Tibial artery (tissue), 4 donors: Measurements from ENCODE around the gene SRRM2.

Experiments
- DNase-seq, 2 donors: peaks; one replicate each; pipeline ENCODE4 v3.0.0-alpha.2; 2019
- H3K27ac ChIP-seq, 2 donors: fragments of 200-600 bp; sonication (generic) in 1 of 2; 1 replicate in 1 of 2; 2 replicates in 1 of 2; pipeline ENCODE4 v1.5.1; 2018 to 2019; ENCODE audit warnings: mild to moderate bottlenecking in 1 of 2
- H3K27me3 ChIP-seq, 2 donors: fragments of 200-600 bp; sonication (generic) in 1 of 2; one replicate each; pipeline versions ENCODE4 v1.5.1 to v1.6.0; 2016 to 2019
- H3K36me3 ChIP-seq, 3 donors: fragments of 200-600 bp; sonication (generic) in 2 of 3; one replicate each; pipeline ENCODE4 v1.5.1; 2016 to 2019; ENCODE audit warnings: mild to moderate bottlenecking in 2 of 3
- H3K4me1 ChIP-seq, 4 donors: fragments of 200-600 bp; sonication (generic) in 2 of 4; 1 replicate in 3 of 4; 2 replicates in 1 of 4; pipeline ENCODE4 v1.5.1; 2016 to 2019
- H3K4me3 ChIP-seq, 2 donors: fragments of 200-600 bp; sonication (generic) in 1 of 2; 1 replicate in 1 of 2; 2 replicates in 1 of 2; pipeline ENCODE4 v1.5.1; 2018 to 2019; ENCODE audit warnings: mild to moderate bottlenecking in 2 of 2
- H3K9me3 ChIP-seq, 3 donors: fragments of 200-600 bp; sonication (generic) in 1 of 3; one replicate each; pipeline ENCODE4 v1.5.1; 2016 to 2019
- CTCF ChIP-seq, 2 experiments: fragments of 200-600 bp in 1 of 2; fragments of 450-650 bp in 1 of 2; IDR thresholded peaks; one replicate each; pipeline ENCODE4 v1.5.1; 2017 to 2019; ENCODE audit warnings: antibody characterized with exemption in 2 of 2, mild to moderate bottlenecking in 1 of 2, moderate library complexity in 1 of 2
- intact Hi-C: fragments of 100-400 bp; cut with DNase I; formaldehyde crosslinking; loops from one replicate; pipeline ENCODE4 v1.15.0; 2023; ENCODE audit warnings: low total_unique reads

The SRRM2 gene

GRCh38 chr16:2712546-2712945, 39.9 kb upstream of the SRRM2 start:
- DNase-seq: no peak
- peaks cover 0 to 20% of the 10 kb centered on the region in 2 donors for H3K27me3 ChIP-seq
- H3K9me3 ChIP-seq: no peaks in the 10 kb centered on the region
- H3K4me1 ChIP-seq: peaks cover 0 to 6% (median 3%) of the 10 kb centered on the region in 4 donors
- TF ChIP-seq CTCF (IDR thresholded peaks at IDR 0.05): no peak
- peaks cover 14 to 28% (median 26%) of the 10 kb centered on the region in 3 donors for H3K36me3 ChIP-seq
- no peak overlapping the region for H3K27ac ChIP-seq
- no peak overlapping the region for H3K4me3 ChIP-seq
- intact Hi-C loops: no loop called here

GRCh38 chr16:2713523-2713922, 38.9 kb upstream of the SRRM2 start:
- H3K27me3 ChIP-seq: peaks cover 0 to 20% of the 10 kb centered on the region in 2 donors
- no peaks in the 10 kb centered on the region for H3K9me3 ChIP-seq
- H3K27ac ChIP-seq: no peak overlapping the region
- no peak overlapping the region for H3K4me3 ChIP-seq
- no peak for TF ChIP-seq CTCF (IDR thresholded peaks at IDR 0.05)
- DNase-seq: peak in 1 of 2 donors; percentile 63
- H3K36me3 ChIP-seq: peaks cover 6 to 18% (median 17%) of the 10 kb centered on the region in 3 donors
- intact Hi-C loops: no loop called here
- peaks cover 0 to 6% (median 3%) of the 10 kb centered on the region in 4 donors for H3K4me1 ChIP-seq

- Histone ChIP-seq H3K27ac (no peak overlapping the region), H3K27me3 (peaks cover 0 to 20% of the 10 kb centered on the region in 2 donors), H3K36me3 (peaks cover 0 to 12% (median 10%) of the 10 kb centered on the region in 3 donors), H3K9me3 (no peaks in the 10 kb centered on the region), H3K4me3 (no peak overlapping the region), H3K4me1 (peaks cover 0 to 9% (median 3%) of the 10 kb centered on the region in 4 donors)
- DNase-seq: no peak
- intact Hi-C loops: no loop called here
- no peak for TF ChIP-seq CTCF (IDR thresholded peaks at IDR 0.05)
Observed at GRCh38 chr16:2713985-2714774, 38.3 kb upstream of the SRRM2 start.

- Histone ChIP-seq H3K36me3 (peaks cover 0 to 3% (median 1%) of the 10 kb centered on the region in 3 donors), H3K9me3 (no peaks in the 10 kb centered on the region), H3K4me3 (no peak overlapping the region), H3K27ac (no peak overlapping the region), H3K4me1 (peaks cover 0 to 17% (median 3%) of the 10 kb centered on the region in 4 donors), H3K27me3 (peaks cover 0 to 20% of the 10 kb centered on the region in 2 donors)
- intact Hi-C loops: no loop called here
- no peak for TF ChIP-seq CTCF (IDR thresholded peaks at IDR 0.05)
- no peak for DNase-seq
Observed at GRCh38 chr16:2715064-2715463, 37.4 kb upstream of the SRRM2 start.

- Histone ChIP-seq H3K27ac (no peak overlapping the region), H3K36me3 (no peaks in the 10 kb centered on the region), H3K4me3 (no peak overlapping the region), H3K27me3 (peaks cover 0 to 20% of the 10 kb centered on the region in 2 donors), H3K9me3 (no peaks in the 10 kb centered on the region), H3K4me1 (peaks cover 0 to 22% (median 7%) of the 10 kb centered on the region in 4 donors)
- intact Hi-C loops: no loop called here
- peak in 1 of 2 donors; percentile 66 for DNase-seq
- no peak for TF ChIP-seq CTCF (IDR thresholded peaks at IDR 0.05)
Observed at GRCh38 chr16:2715519-2715918, 36.9 kb upstream of the SRRM2 start.
